Sigmoid colon (tissue), 7 donors: ENCODE results near the gene RBCK1. TPM values are rescaled to one million over a fixed set of nuclear protein-coding genes. Genes with fewer than 3 reads are reported as not detected.
A peak's percentile ranks its signal among the peaks of the same experiment; 100 is the strongest.
"Not testable (repeated sequence)": the region's sequence is repeated elsewhere in the genome, so short reads cannot be mapped to it uniquely, and the experiment has no call there.

Source experiments
- DNase-seq: peaks from one replicate; pipeline ENCODE4 v3.0.0-alpha.2; 2019
- H3K27ac ChIP-seq, 4 donors: fragments of 200-600 bp; sonication (generic); one replicate each; pipeline ENCODE4 v1.5.1; 2016 to 2019; ENCODE audit warnings: mild to moderate bottlenecking in 1 of 4
- H3K27me3 ChIP-seq, 3 donors: fragments of 200-600 bp; sonication (generic); one replicate each; pipeline ENCODE4 v1.5.1; 2019; ENCODE audit warnings: mild to moderate bottlenecking in 1 of 3
- H3K36me3 ChIP-seq, 4 donors: fragments of 200-600 bp; sonication (generic); one replicate each; pipeline ENCODE4 v1.5.1; 2016 to 2019
- H3K4me1 ChIP-seq, 4 donors: fragments of 200-600 bp; sonication (generic); one replicate each; pipeline ENCODE4 v1.5.1; 2017 to 2019
- H3K4me3 ChIP-seq, 4 donors: fragments of 200-600 bp; sonication (generic); one replicate each; pipeline ENCODE4 v1.5.1; 2017 to 2019; ENCODE audit warnings: mild to moderate bottlenecking in 2 of 4, moderate library complexity in 1 of 4
- H3K9me3 ChIP-seq, 4 donors: fragments of 200-600 bp in 3 of 4; sonication (generic) in 3 of 4; one replicate each; pipeline versions ENCODE4 v1.5.1 to v1.6.1; 2013 to 2019
- CTCF ChIP-seq, 4 experiments: fragments of 450-650 bp in 3 of 4; fragments of 200-600 bp in 1 of 4; IDR thresholded peaks; one replicate each; pipeline ENCODE4 v1.5.1; 2016 to 2019; ENCODE audit warnings: antibody characterized with exemption in 4 of 4, mild to moderate bottlenecking in 3 of 4, moderate library complexity in 2 of 4
- EP300 ChIP-seq, 4 donors: sonication (generic); formaldehyde crosslinking; IDR thresholded peaks; one replicate each; pipeline ENCODE4 v1.6.1; 2017; ENCODE audit warnings: antibody characterized with exemption in 4 of 4
- POLR2A ChIP-seq, 2 donors: fragments of 450-650 bp; IDR thresholded peaks; one replicate each; pipeline ENCODE4 v1.6.1; 2016; ENCODE audit warnings: antibody characterized with exemption in 2 of 2, mild to moderate bottlenecking in 2 of 2, moderate library complexity in 2 of 2
- POLR2AphosphoS5 ChIP-seq, 4 donors: sonication (generic); formaldehyde crosslinking; IDR thresholded peaks; one replicate each; pipeline ENCODE4 v1.6.1; 2017; ENCODE audit warnings: antibody characterized with exemption in 4 of 4
- WGBS, 2 donors: extraction: QIAGEN DNeasy Blood & Tissue Kit; methylation state at CpG; one replicate each; pipeline ENCODE4 v1.1.7; 2013; 5-methylcytosine and 5-hydroxymethylcytosine counted together
- intact Hi-C: fragments of 100-400 bp; cut with DNase I; formaldehyde crosslinking; loops from one replicate; pipeline ENCODE4 v1.15.1; 2023
- polyA plus RNA-seq, 3 donors: library from polyadenylated mRNA; stranded (reverse); fragments of 200-250 nt; gene quantifications; one replicate each; pipeline ENCODE4 v1.2.3, GENCODE V29; 2013
- total RNA-seq, 4 donors: library from RNA; depleted of rRNA; stranded (reverse); fragments of >200 nt; gene quantifications; one replicate each; pipeline ENCODE4 v1.1.0, GENCODE V29; 2016
- donor health status: healthy with polysubstance abuse.
- donor health status: Bipolar disorder and iron deficiency.
- donor health status: healthy.

RBCK1 gene
- total and polyA plus RNA-seq, 7 donors = 60.7 to 197 (median 77.5) TPM

GRCh38 chr20:371755-372542, 36.1 kb upstream of the RBCK1 start:
- DNase-seq = peak; percentile 77
- H3K27me3 ChIP-seq = no peaks in the 10 kb centered on the region
- H3K4me3 ChIP-seq = no peak overlapping the region
- intact Hi-C loops = no loop called here
- H3K4me1 ChIP-seq = peaks cover 0 to 3% (median 0%) of the 10 kb centered on the region in 4 donors
- TF ChIP-seq POLR2A (IDR thresholded peaks at IDR 0.05) (no peak), CTCF (IDR thresholded peaks at IDR 0.05) (no peak), POLR2AphosphoS5 (IDR thresholded peaks at IDR 0.05) (no peak), EP300 (IDR thresholded peaks at IDR 0.05) (no peak)
- H3K9me3 ChIP-seq = no peaks in the 10 kb centered on the region
- H3K27ac ChIP-seq = peak overlapping the region in 1 of 4 donors; percentile 39
- no peaks in the 10 kb centered on the region for H3K36me3 ChIP-seq
- 68 to 76% methylated on average over 10 of the region's 10 CpGs for WGBS, 2 donors

GRCh38 chr20:372543-373082, 35.5 kb upstream of the RBCK1 start:
- H3K27me3 ChIP-seq, H3K9me3 ChIP-seq, DNase-seq, H3K4me1 ChIP-seq, intact Hi-C loops, H3K36me3 ChIP-seq, H3K4me3 ChIP-seq: not testable (repeated sequence)
- peak overlapping the region in 1 of 4 donors; percentile 39 for H3K27ac ChIP-seq
- WGBS, 2 donors = 88 to 91% methylated on average over 11 of the region's 11 CpGs

DNA sequence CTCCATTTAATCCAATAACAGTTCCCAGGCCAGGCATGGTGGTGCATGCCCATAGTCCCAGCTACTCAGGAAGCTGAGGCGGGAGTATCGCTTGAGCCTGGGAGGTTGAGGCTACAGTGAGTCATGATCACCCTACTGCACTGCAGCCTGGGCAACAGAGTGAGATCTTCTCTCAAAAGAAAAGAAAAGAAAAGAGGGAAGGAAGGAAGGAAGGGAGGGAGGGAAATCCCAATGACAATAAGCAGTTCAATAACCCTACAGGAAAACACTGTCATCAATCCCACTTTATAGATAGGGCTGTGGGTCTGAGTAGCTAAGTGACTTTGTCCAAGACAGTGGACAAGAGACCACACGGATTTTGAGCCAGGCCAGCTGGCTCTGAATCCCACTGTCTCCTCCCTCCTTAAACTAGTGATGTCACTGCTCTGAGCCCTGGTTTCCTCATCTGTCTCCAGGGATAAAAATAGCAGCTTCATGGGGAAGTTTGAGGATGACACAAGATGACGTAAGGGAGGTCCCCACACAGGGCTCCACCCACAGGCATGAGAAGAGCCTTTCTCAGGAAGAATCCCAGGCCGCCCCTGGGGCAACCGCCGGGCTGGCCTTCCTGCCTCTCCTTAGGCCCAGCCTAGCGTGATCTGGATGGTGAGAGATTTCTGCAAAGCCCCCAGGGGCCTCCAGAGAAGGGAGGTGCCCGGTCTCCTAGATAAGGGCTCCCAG, 34.8 kb upstream of the RBCK1 start:
- DNase-seq = no peak
- no peaks in the 10 kb centered on the region for H3K9me3 ChIP-seq
- TF ChIP-seq EP300 (IDR thresholded peaks at IDR 0.05) = no peak
- no peak for TF ChIP-seq POLR2AphosphoS5 (IDR thresholded peaks at IDR 0.05)
- TF ChIP-seq CTCF (IDR thresholded peaks at IDR 0.05) = no peak
- TF ChIP-seq POLR2A (IDR thresholded peaks at IDR 0.05) = no peak
- H3K27me3 ChIP-seq = peaks cover 0 to 2% (median 0%) of the 10 kb centered on the region in 3 donors
- H3K27ac ChIP-seq = no peak overlapping the region
- intact Hi-C loops = no loop called here
- peaks cover 0 to 3% (median 0%) of the 10 kb centered on the region in 4 donors for H3K4me1 ChIP-seq
- WGBS, 2 donors = 77 to 84% methylated on average over 9 of the region's 9 CpGs
- no peaks in the 10 kb centered on the region for H3K36me3 ChIP-seq
- no peak overlapping the region for H3K4me3 ChIP-seq

GRCh38 chr20:375265-375889, 32.7 kb upstream of the RBCK1 start:
- Histone ChIP-seq H3K36me3 (no peaks in the 10 kb centered on the region), H3K4me3 (no peak overlapping the region), H3K9me3 (no peaks in the 10 kb centered on the region), H3K27ac (no peak overlapping the region), H3K27me3 (peaks cover 0 to 18% (median 16%) of the 10 kb centered on the region in 3 donors), H3K4me1 (peaks cover 0 to 3% (median 0%) of the 10 kb centered on the region in 4 donors)
- WGBS, 2 donors = 90 to 93% methylated on average over 10 of the region's 10 CpGs
- TF ChIP-seq CTCF (IDR thresholded peaks at IDR 0.05) = no peak
- TF ChIP-seq EP300 (IDR thresholded peaks at IDR 0.05) = no peak
- TF ChIP-seq POLR2AphosphoS5 (IDR thresholded peaks at IDR 0.05) = no peak
- no peak for TF ChIP-seq POLR2A (IDR thresholded peaks at IDR 0.05)
- no peak for DNase-seq
- intact Hi-C loops = no loop called here

GRCh38 chr20:376089-376488, 32.0 kb upstream of the RBCK1 start:
- no peak overlapping the region for H3K4me3 ChIP-seq
- peaks cover 0 to 9% (median 6%) of the 10 kb centered on the region in 4 donors for H3K4me1 ChIP-seq
- TF ChIP-seq POLR2AphosphoS5 (IDR thresholded peaks at IDR 0.05) (no peak), EP300 (IDR thresholded peaks at IDR 0.05) (no peak), POLR2A (IDR thresholded peaks at IDR 0.05) (no peak), CTCF (IDR thresholded peaks at IDR 0.05) (no peak)
- 11 to 25% methylated on average over 2 of the region's 2 CpGs for WGBS, 2 donors
- H3K9me3 ChIP-seq = no peaks in the 10 kb centered on the region
- H3K36me3 ChIP-seq = no peaks in the 10 kb centered on the region
- peaks cover 4 to 24% (median 21%) of the 10 kb centered on the region in 3 donors for H3K27me3 ChIP-seq
- intact Hi-C loops = no loop called here
- DNase-seq = no peak
- H3K27ac ChIP-seq = no peak overlapping the region
